Activated naive CD4-positive, alpha-beta T cell treated with anti-CD3 and anti-CD28 coated beads for 36 hours (primary cell): ENCODE data around the gene NEURL1B. TPM values are rescaled to one million over a fixed set of nuclear protein-coding genes. Genes with fewer than 3 reads are reported as not detected.

Experiments used
- CTCF ChIA-PET: fragments of 350-600 bp; sonication (Branson Sonifier 250); formaldehyde crosslinking; loops from one replicate; lab custom pipeline; 2021; ENCODE audit warnings: antibody characterized with exemption; lab: Charles Lee
- DNase-seq: peaks from one replicate; pipeline ENCODE4 v3.0.0-alpha.2; 2020
- H3K27ac Mint-ChIP-seq: one replicate; pipeline ENCODE4 v1.8.0; 2021; ENCODE audit warnings: mild to moderate bottlenecking, mixed read lengths
- H3K27me3 Mint-ChIP-seq: one replicate; pipeline ENCODE4 v1.8.0; 2021; ENCODE audit warnings: low read depth, mixed read lengths
- H3K36me3 Mint-ChIP-seq: one replicate; pipeline ENCODE4 v1.8.0; 2021; ENCODE audit warnings: low read depth, mixed read lengths
- H3K4me1 Mint-ChIP-seq: one replicate; pipeline ENCODE4 v1.8.0; 2021; ENCODE audit warnings: low read depth, mixed read lengths
- H3K4me3 Mint-ChIP-seq: one replicate; pipeline ENCODE4 v1.8.0; 2021; ENCODE audit warnings: mild to moderate bottlenecking, moderate library complexity, mixed read lengths
- H3K9me3 Mint-ChIP-seq: one replicate; pipeline ENCODE4 v1.8.0; 2021; ENCODE audit warnings: mixed read lengths
- intact Hi-C: fragments of 100-400 bp; cut with micrococcal nuclease; formaldehyde crosslinking; loops from one replicate; pipeline ENCODE4 v1.15.1; 2023
- total RNA-seq, 2 experiments: library from RNA; stranded (reverse); gene quantifications; one replicate each; pipeline ENCODE4 v1.2.3, GENCODE V29; 2021

NEURL1B gene
- total RNA-seq, 2 experiments from 2014 or later, result 0.57 to 0.64 TPM

GRCh38 chr5:172713113-172713808 lies 72.2 kb downstream of the NEURL1B start:
- no peaks in the 10 kb centered on the region for H3K36me3 Mint-ChIP-seq
- H3K27ac Mint-ChIP-seq, result no peak overlapping the region
- H3K4me1 Mint-ChIP-seq, result no peaks in the 10 kb centered on the region
- DNase-seq, result peak; percentile 71
- CTCF ChIA-PET, result interaction anchor here (0.6 to 7.9 kb wide), 20 partner anchors 9 to 633 kb away, joined by 3 to 274 read pairs (median 4); partner anchors contain the start of gene DUSP1
- no peaks in the 10 kb centered on the region for H3K9me3 Mint-ChIP-seq
- H3K4me3 Mint-ChIP-seq, result no peak overlapping the region
- H3K27me3 Mint-ChIP-seq, result peaks cover 5% of the 10 kb centered on the region
- intact Hi-C loops, result loop anchor here (1.0 to 5.0 kb wide), 5 partner anchors 219 to 620 kb away; no protein-coding TSS in a partner anchor

DNA sequence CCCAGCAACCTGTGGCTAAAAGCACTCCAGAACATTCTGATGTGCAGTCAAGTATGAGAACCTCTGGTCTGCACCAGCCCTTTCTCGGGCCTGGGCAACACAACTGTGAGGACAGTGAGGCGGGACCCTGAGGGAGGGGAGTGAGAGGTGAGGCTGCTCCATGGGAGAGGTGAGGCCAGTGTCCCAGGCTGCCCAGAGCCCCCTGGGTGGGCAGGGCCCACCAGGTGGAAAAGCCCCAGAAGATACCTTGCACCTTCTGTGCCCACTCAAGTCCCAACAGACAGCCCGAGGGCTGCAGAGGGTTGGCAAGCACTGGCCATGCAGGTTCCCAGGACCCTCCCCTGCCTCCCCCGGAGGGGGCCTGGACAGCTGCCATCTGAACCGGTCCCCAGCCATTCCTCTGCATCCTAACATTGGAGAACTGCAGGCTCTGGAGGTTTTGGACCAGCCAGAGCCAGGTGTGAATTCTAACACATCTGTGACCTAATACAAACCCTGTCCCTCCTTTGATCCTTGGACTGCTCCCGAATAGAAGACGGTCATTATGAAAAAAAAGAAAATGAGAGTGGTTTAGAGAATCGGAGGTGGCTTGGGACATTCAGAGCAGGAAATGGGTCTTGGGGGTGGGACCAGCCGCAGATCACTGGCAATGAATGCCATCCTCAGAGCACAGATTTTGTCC lies 72.9 kb downstream of the NEURL1B start:
- Mint-ChIP-seq H3K4me3 (no peak overlapping the region), H3K27ac (no peak overlapping the region)
- intact Hi-C loops, result loop anchor here (1.0 to 5.0 kb wide), 5 partner anchors 218 to 619 kb away; no protein-coding TSS in a partner anchor

GRCh38 chr5:172714491-172715420 lies 73.7 kb downstream of the NEURL1B start:
- Mint-ChIP-seq H3K4me3 (no peak overlapping the region), H3K9me3 (no peaks in the 10 kb centered on the region), H3K4me1 (no peaks in the 10 kb centered on the region), H3K27ac (no peak overlapping the region), H3K27me3 (peaks cover 5% of the 10 kb centered on the region), H3K36me3 (no peaks in the 10 kb centered on the region)
- CTCF ChIA-PET, result interaction anchor here (0.5 to 7.9 kb wide), 37 partner anchors 8 to 420 kb away, joined by 3 to 274 read pairs (median 4); partner anchors contain the start of genes DUSP1 and RPL26L1
- peak; percentile 75 for DNase-seq
- intact Hi-C loops, result loop anchor here (5.0 kb wide), 2 partner anchors 488 to 568 kb away; no protein-coding TSS in a partner anchor

More for the DNA sequence above, 72.9 kb downstream of the NEURL1B start:
- H3K4me1 Mint-ChIP-seq, result no peaks in the 10 kb centered on the region
- no peaks in the 10 kb centered on the region for H3K36me3 Mint-ChIP-seq
- CTCF ChIA-PET, result interaction anchor here (0.9 to 7.9 kb wide), 36 partner anchors 7 to 489 kb away, joined by 3 to 274 read pairs (median 4); partner anchors contain the start of genes DUSP1 and RPL26L1
- no peaks in the 10 kb centered on the region for H3K9me3 Mint-ChIP-seq
- H3K27me3 Mint-ChIP-seq, result peaks cover 5% of the 10 kb centered on the region
- no peak for DNase-seq

GRCh38 chr5:172715421-172715780 lies 74.3 kb downstream of the NEURL1B start:
- Mint-ChIP-seq H3K9me3 (no peaks in the 10 kb centered on the region), H3K4me3 (no peak overlapping the region), H3K27ac (no peak overlapping the region), H3K4me1 (no peaks in the 10 kb centered on the region), H3K27me3 (peaks cover 5% of the 10 kb centered on the region), H3K36me3 (no peaks in the 10 kb centered on the region)
- no peak for DNase-seq
- CTCF ChIA-PET, result interaction anchor here (0.8 to 7.9 kb wide), 24 partner anchors 9 to 347 kb away, joined by 3 to 274 read pairs (median 5); partner anchors contain the start of gene RPL26L1
- intact Hi-C loops, result no loop called here

DNA sequence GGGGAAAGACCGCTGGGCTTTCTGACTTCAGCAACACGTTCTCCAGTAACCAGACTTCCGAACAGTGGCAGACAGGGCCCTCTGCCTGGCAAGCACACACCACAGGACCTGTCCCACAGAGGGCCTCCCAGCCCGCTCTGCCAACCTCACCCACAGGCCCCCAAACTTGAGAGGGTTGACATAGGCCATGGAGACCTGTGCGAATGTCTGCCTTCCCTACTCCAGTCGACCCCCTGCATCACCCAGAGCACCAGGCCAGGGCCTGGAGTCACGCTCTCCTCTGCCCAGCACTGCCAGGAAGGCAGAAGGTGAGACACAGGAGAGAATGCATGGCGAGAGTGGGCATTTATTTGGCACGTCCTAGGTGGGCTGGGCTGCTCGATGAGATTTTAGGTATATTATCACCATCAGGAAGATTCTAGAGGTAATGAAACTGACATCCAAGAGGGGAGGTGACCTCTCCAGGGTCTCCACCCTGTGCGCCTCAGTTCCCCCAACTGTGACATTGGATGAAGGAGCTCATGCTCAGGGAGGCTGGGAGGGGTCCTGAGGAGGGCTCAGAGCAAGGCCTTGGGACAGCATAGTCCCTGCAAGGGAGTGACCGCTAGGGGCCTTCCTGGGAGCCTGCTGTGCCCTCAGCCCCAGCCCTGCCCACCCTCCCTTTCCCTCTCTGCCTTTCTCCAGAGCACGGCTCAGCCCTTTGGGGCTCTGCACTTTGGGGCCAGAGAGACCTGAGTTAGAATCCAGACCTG lies 75.0 kb downstream of the NEURL1B start:
- Mint-ChIP-seq H3K27ac (no peak overlapping the region), H3K4me1 (no peaks in the 10 kb centered on the region), H3K4me3 (no peak overlapping the region), H3K36me3 (no peaks in the 10 kb centered on the region), H3K9me3 (no peaks in the 10 kb centered on the region), H3K27me3 (no peaks in the 10 kb centered on the region)
- CTCF ChIA-PET, result interaction anchor here (0.6 to 2.0 kb wide), 16 partner anchors 10 to 225 kb away, joined by 3 to 40 read pairs (median 4); partner anchors contain the start of gene DUSP1
- DNase-seq, result no peak
- intact Hi-C loops, result loop anchor here (1.0 to 2.0 kb wide), 2 partner anchors 56 to 133 kb away; no protein-coding TSS in a partner anchor

GRCh38 chr5:172716796-172717313 lies 75.8 kb downstream of the NEURL1B start:
- no peaks in the 10 kb centered on the region for H3K36me3 Mint-ChIP-seq
- H3K27ac Mint-ChIP-seq, result no peak overlapping the region

GRCh38 chr5:172717481-172718195 lies 76.6 kb downstream of the NEURL1B start:
- CTCF ChIA-PET, result interaction anchor here (0.6 to 2.0 kb wide), 20 partner anchors 11 to 458 kb away, joined by 3 to 40 read pairs (median 4); partner anchors contain the start of gene DUSP1
- no peaks in the 10 kb centered on the region for H3K27me3 Mint-ChIP-seq
- no peaks in the 10 kb centered on the region for H3K36me3 Mint-ChIP-seq
- H3K4me1 Mint-ChIP-seq, result peaks cover 5% of the 10 kb centered on the region
- intact Hi-C loops, result loop anchor here (1.0 to 2.0 kb wide), 2 partner anchors 131 to 194 kb away; no protein-coding TSS in a partner anchor
- H3K4me3 Mint-ChIP-seq, result no peak overlapping the region
- no peak for DNase-seq
- H3K27ac Mint-ChIP-seq, result no peak overlapping the region
- H3K9me3 Mint-ChIP-seq, result no peaks in the 10 kb centered on the region

More at GRCh38 chr5:172716796-172717313, 75.8 kb downstream of the NEURL1B start:
- peaks cover 4% of the 10 kb centered on the region for H3K4me1 Mint-ChIP-seq
- no peaks in the 10 kb centered on the region for H3K9me3 Mint-ChIP-seq
- no peaks in the 10 kb centered on the region for H3K27me3 Mint-ChIP-seq
- no peak overlapping the region for H3K4me3 Mint-ChIP-seq
- intact Hi-C loops, result loop anchor here (1.0 to 2.0 kb wide), 3 partner anchors 55 to 194 kb away; no protein-coding TSS in a partner anchor
- peak; percentile 87 for DNase-seq
- CTCF ChIA-PET, result interaction anchor here (0.6 to 2.0 kb wide), 22 partner anchors 10 to 440 kb away, joined by 3 to 40 read pairs (median 4); partner anchors contain the start of gene DUSP1

DNA sequence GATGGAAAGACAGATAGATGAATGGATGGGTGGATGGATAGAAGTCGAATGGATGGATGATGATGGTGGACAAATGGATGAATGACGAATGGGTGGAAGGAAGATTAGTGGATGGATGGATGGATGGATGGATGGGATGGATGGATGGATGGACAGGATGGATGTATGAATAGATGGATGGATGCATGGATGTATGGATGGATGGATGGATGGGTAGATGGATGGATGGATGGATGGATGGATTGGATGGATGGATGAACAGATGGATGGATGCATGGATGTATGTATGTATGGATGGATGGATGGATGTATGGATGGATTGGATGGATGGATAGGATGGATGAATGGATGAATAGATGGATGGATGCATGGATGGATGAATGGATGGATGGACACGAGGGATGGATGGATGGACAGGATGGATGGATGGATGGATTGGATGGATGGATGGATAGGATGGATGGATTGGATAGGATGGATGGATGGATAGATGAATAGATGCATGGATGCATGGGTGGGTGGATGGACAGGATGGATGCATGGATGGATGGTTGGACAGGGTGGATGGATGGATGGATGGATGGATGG lies 77.6 kb downstream of the NEURL1B start:
- intact Hi-C loops, result no loop called here
- no peak for DNase-seq
- Mint-ChIP-seq H3K36me3 (no peaks in the 10 kb centered on the region), H3K4me3 (no peak overlapping the region), H3K27me3 (no peaks in the 10 kb centered on the region), H3K9me3 (no peaks in the 10 kb centered on the region), H3K27ac (no peak overlapping the region), H3K4me1 (peaks cover 5% of the 10 kb centered on the region)
- CTCF ChIA-PET, result interaction anchor here (0.7 to 2.2 kb wide), 3 partner anchors 20 to 214 kb away, joined by 3 to 17 read pairs (median 5); no protein-coding TSS in a partner anchor

- Mint-ChIP-seq H3K4me1 (peaks cover 5% of the 10 kb centered on the region), H3K9me3 (no peaks in the 10 kb centered on the region), H3K4me3 (no peak overlapping the region), H3K27ac (no peak overlapping the region), H3K27me3 (no peaks in the 10 kb centered on the region), H3K36me3 (no peaks in the 10 kb centered on the region)
- intact Hi-C loops, result no loop called here
- DNase-seq, result no peak
- CTCF ChIA-PET, result interaction anchor here (1.0 to 2.2 kb wide), 2 partner anchors 46 to 213 kb away, joined by 3 to 17 read pairs; no protein-coding TSS in a partner anchor
These were observed 78.1 kb downstream of the NEURL1B start for GRCh38 chr5:172719211-172719610.

- no peak overlapping the region for H3K4me3 Mint-ChIP-seq
- H3K27ac Mint-ChIP-seq, result no peak overlapping the region
- H3K9me3 Mint-ChIP-seq, result no peaks in the 10 kb centered on the region
- H3K27me3 Mint-ChIP-seq, result no peaks in the 10 kb centered on the region
- no peaks in the 10 kb centered on the region for H3K36me3 Mint-ChIP-seq
- intact Hi-C loops, result no loop called here
- DNase-seq, result no peak
- CTCF ChIA-PET, result interaction anchor here (0.7 to 2.2 kb wide), 4 partner anchors 189 to 241 kb away, joined by 4 to 17 read pairs (median 4); partner anchors contain the start of gene RPL26L1
- peaks cover 5% of the 10 kb centered on the region for H3K4me1 Mint-ChIP-seq
These were observed 79.6 kb downstream of the NEURL1B start for GRCh38 chr5:172720655-172721054.
